Ovary (tissue), 3 donors: ENCODE data around the gene MX1.

Source experiments
- POLR2A ChIP-seq: fragments of 450-650 bp; IDR thresholded peaks from one replicate; pipeline ENCODE4 v1.6.1; 2017; ENCODE audit warnings: antibody characterized with exemption, mild to moderate bottlenecking, moderate library complexity
- TF ChIP-seq, protein P1 (sequence below), 3 donors: fragments of 450-650 bp in 2 of 3; fragments of 200-600 bp in 1 of 3; IDR thresholded peaks; one replicate each; pipeline versions ENCODE4 v1.5.1 to v1.8.0; 2016 to 2022; ENCODE audit warnings: antibody characterized with exemption in 3 of 3, mild to moderate bottlenecking in 1 of 3
- donor health status: DM: no; HTN: no; CAD: no.

DNA sequence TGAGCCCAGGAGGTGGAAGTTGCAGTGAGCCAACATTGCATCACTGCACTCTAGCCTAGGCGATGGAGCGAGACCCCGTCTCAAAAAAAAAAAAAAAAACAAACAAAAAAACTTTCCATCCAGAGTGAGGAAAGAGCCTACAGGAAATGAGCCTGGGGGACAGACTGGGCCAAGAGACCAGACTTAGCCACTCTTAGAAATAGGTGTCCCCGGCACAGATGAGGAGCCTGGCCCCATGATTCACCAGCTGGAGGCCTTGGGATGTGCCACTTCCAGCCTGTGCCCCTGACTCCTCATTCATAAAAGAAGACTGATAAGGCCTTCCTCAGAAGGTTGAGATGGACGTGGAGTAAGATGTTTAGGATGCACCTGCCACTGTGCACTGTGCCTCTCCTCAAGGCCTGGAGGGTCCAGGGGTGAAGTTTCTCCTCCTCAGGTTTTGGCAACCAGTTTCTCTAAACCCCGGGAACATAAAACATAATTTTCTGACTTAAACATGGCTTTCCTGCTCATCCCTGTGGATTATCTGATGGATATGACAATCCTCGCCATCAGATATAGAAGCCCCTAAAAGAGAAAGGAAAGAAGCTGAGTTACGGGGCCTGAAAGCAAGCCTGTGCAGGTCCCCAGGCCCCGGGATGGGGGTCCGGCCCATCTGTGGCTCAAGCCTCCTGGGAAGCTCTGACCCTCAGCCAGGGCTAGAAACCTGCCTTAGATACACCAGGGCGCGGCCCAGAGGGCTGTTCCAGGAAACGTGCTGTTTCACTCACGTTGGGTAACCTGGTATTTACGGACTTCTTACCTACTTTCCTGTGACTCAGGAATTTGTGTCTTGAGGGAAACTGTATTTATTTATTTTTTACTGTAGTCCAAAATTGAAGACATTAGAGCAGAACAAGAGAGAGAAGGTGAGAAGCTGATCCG, 26.0 kb downstream of the MX1 start:
- TF ChIP-seq, protein P1, sequence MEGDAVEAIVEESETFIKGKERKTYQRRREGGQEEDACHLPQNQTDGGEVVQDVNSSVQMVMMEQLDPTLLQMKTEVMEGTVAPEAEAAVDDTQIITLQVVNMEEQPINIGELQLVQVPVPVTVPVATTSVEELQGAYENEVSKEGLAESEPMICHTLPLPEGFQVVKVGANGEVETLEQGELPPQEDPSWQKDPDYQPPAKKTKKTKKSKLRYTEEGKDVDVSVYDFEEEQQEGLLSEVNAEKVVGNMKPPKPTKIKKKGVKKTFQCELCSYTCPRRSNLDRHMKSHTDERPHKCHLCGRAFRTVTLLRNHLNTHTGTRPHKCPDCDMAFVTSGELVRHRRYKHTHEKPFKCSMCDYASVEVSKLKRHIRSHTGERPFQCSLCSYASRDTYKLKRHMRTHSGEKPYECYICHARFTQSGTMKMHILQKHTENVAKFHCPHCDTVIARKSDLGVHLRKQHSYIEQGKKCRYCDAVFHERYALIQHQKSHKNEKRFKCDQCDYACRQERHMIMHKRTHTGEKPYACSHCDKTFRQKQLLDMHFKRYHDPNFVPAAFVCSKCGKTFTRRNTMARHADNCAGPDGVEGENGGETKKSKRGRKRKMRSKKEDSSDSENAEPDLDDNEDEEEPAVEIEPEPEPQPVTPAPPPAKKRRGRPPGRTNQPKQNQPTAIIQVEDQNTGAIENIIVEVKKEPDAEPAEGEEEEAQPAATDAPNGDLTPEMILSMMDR (IDR thresholded peaks at IDR 0.05): no peak
- no peak for TF ChIP-seq POLR2A
